Neural cell (in vitro differentiated cells): ENCODE data around the gene CLINT1. TPM values are rescaled to one million over a fixed set of nuclear protein-coding genes. Genes with fewer than 3 reads are reported as not detected.

Experiments used
- H2AFZ ChIP-seq: fragments of 200-600, 300-800 bp; sonication (generic), shearing (Covaris generic); 2 replicates; pipeline ENCODE4 v1.6.0; 2014; ENCODE audit warnings: low read depth, mild to moderate bottlenecking, antibody characterized with exemption, low read length, moderate library complexity
- H3F3A ChIP-seq: fragments of 200-600 bp; shearing (Covaris generic); 2 replicates; pipeline ENCODE4 v1.6.1; 2016; ENCODE audit warnings: mild to moderate bottlenecking, moderate library complexity, mixed read lengths, antibody characterized with exemption, low read length; ENCODE audit not compliant: insufficient read depth, poor library complexity, severe bottlenecking
- H3K27ac ChIP-seq: fragments of 200-600, 300-800 bp; sonication (generic), shearing (Covaris generic); 2 replicates; pipeline ENCODE4 v1.5.1; 2014; ENCODE audit warnings: mild to moderate bottlenecking, low read length, moderate library complexity
- H3K27me3 ChIP-seq: fragments of 300-800, 200-600 bp; sonication (generic), shearing (Covaris generic); 2 replicates; pipeline ENCODE4 v1.6.0; 2014; ENCODE audit warnings: mild to moderate bottlenecking, low read depth, low read length, moderate library complexity; ENCODE audit not compliant: insufficient read depth
- H3K36me3 ChIP-seq: fragments of 300-800, 200-600 bp; sonication (generic), shearing (Covaris generic); 2 replicates; pipeline ENCODE4 v1.5.1; 2014; ENCODE audit warnings: mild to moderate bottlenecking, antibody characterized with exemption, low read length, moderate library complexity; ENCODE audit not compliant: insufficient read depth
- H3K4me2 ChIP-seq: fragments of 300-800, 200-600 bp; sonication (generic), shearing (Covaris generic); 2 replicates; pipeline ENCODE4 v1.6.0; 2014; ENCODE audit warnings: mild to moderate bottlenecking, low read length
- H3K4me3 ChIP-seq: fragments of 300-800, 200-600 bp; sonication (generic), shearing (Covaris generic); 2 replicates; pipeline ENCODE4 v1.5.1; 2014; ENCODE audit warnings: mild to moderate bottlenecking, low read length, moderate library complexity
- H3K79me2 ChIP-seq: fragments of 200-600 bp; shearing (Covaris generic); replicated peaks from 2 replicates; pipeline ENCODE4 v1.6.0; 2014; ENCODE audit warnings: mild to moderate bottlenecking, low read length, moderate library complexity; ENCODE audit not compliant: insufficient read depth
- H3K9ac ChIP-seq: fragments of 300-800, 200-600 bp; sonication (generic), shearing (Covaris generic); 2 replicates; pipeline ENCODE4 v1.6.1; 2016; ENCODE audit warnings: mild to moderate bottlenecking, low read length, mixed read lengths
- H3K9me2 ChIP-seq: fragments of 200-600 bp; shearing (Covaris generic); 2 replicates; pipeline ENCODE4 v1.6.1; 2016; ENCODE audit warnings: mild to moderate bottlenecking, low read length, mixed read lengths; ENCODE audit not compliant: insufficient read depth
- H3K9me3 ChIP-seq: fragments of 200-600, 300-800 bp; sonication (generic), shearing (Covaris generic); 2 replicates; pipeline ENCODE4 v1.6.1; 2016; ENCODE audit warnings: mild to moderate bottlenecking, mixed run types, low read length, moderate library complexity, mixed read lengths
- H4K20me1 ChIP-seq: fragments of 200-600 bp; shearing (Covaris generic); 2 replicates; pipeline ENCODE4 v1.6.1; 2016; ENCODE audit warnings: mild to moderate bottlenecking, mixed run types; ENCODE audit not compliant: insufficient read depth
- EP300 ChIP-seq: fragments of 450-650 bp; conservative IDR thresholded peaks from 2 replicates; pipeline ENCODE4 v1.6.1; 2014; ENCODE audit warnings: antibody characterized with exemption, mild to moderate bottlenecking, moderate library complexity; ENCODE audit not compliant: poor library complexity, severe bottlenecking
- EZH2 ChIP-seq: fragments of 200-600, 300-800 bp; shearing (Covaris generic), sonication (generic); IDR thresholded peaks from 2 replicates; pipeline ENCODE4 v1.6.1; 2014; ENCODE audit warnings: antibody characterized with exemption, low read length, borderline replicate concordance, mild to moderate bottlenecking; ENCODE audit not compliant: insufficient read depth, poor library complexity, severe bottlenecking
- MXI1 ChIP-seq: fragments of 450-650 bp; conservative IDR thresholded peaks from 2 replicates; pipeline ENCODE4 v1.6.1; 2014; ENCODE audit warnings: antibody characterized with exemption, mild to moderate bottlenecking; ENCODE audit not compliant: poor library complexity, severe bottlenecking
- POLR2AphosphoS5 ChIP-seq: IDR thresholded peaks from 2 replicates; pipeline ENCODE4 v1.6.1; 2012
- RAD21 ChIP-seq: fragments of 450-650 bp; conservative IDR thresholded peaks from 2 replicates; pipeline ENCODE4 v1.6.1; 2014; ENCODE audit warnings: antibody characterized with exemption, mild to moderate bottlenecking, moderate library complexity
- SMC3 ChIP-seq: fragments of 450-650 bp; conservative IDR thresholded peaks from 2 replicates; pipeline ENCODE4 v1.6.1; 2014; ENCODE audit warnings: antibody characterized with exemption, mild to moderate bottlenecking, moderate library complexity; ENCODE audit not compliant: poor library complexity
- TAF1 ChIP-seq: IDR thresholded peaks from 2 replicates; pipeline ENCODE4 v1.6.1; 2012; ENCODE audit warnings: low read depth
- polyA plus RNA-seq: library from polyadenylated mRNA; depleted of rRNA; stranded (reverse); fragments of >200 nt; gene quantifications from 2 replicates; pipeline ENCODE4 v1.2.3, GENCODE V29; 2014
- TF ChIP-seq, protein P1 (sequence below): fragments of 450-650 bp; IDR thresholded peaks from 2 replicates; pipeline ENCODE4 v1.5.1; 2014; ENCODE audit warnings: antibody characterized with exemption, mild to moderate bottlenecking, moderate library complexity; ENCODE audit not compliant: poor library complexity, severe bottlenecking
- TF ChIP-seq, protein P2 (sequence below): IDR thresholded peaks from 2 replicates; pipeline ENCODE4 v1.6.1; 2012; ENCODE audit warnings: borderline replicate concordance

CLINT1 gene
- polyA plus RNA-seq, 1 donor from 2014 or later = 47.3 TPM

DNA sequence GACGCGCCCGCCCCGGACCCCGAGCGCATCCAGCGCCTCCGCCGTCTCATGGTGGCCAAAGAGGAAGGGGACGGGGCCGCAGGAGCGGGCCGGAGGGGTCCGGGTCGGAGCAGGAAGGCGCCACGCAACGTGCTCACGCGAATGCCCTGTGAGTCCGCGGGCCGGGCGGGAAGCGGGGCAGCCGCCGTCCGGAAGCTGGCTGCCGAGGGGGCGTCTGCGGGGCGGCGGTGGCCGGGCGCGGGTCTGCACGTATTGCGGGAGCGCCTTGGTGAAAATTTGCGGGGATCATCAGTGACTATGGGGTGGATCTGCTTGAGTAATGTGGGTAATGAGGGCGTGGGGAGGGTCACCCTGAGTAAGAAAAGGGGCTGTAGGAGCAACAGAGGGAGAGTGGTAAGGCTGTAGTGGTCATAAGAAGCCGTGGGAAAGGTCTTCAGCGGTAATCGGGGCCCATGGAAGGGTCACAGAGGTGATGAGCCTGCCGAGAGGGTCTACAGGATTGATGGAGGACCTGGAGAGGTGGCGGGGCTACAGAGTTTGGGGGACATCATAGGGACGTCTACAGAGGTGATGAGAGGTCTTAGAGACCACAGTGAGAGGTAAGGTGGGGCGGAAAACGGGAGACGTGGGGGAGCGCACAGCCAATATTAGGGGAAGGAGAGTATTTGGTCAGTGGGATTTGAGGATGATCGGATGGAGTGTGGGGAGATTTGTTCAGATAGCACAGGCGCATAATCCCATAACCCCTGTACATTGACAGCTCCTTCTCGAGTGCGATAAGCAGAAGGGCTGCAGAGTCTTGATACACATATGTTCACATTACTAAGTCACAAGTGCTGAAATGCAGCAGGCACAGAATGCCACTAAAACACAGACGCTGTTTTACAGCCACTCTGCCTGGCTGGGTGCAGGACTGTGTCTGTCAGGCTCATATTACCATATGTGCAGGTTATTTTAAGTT lies 114.6 kb downstream of the CLINT1 start (continued):
- TF ChIP-seq, protein P1, sequence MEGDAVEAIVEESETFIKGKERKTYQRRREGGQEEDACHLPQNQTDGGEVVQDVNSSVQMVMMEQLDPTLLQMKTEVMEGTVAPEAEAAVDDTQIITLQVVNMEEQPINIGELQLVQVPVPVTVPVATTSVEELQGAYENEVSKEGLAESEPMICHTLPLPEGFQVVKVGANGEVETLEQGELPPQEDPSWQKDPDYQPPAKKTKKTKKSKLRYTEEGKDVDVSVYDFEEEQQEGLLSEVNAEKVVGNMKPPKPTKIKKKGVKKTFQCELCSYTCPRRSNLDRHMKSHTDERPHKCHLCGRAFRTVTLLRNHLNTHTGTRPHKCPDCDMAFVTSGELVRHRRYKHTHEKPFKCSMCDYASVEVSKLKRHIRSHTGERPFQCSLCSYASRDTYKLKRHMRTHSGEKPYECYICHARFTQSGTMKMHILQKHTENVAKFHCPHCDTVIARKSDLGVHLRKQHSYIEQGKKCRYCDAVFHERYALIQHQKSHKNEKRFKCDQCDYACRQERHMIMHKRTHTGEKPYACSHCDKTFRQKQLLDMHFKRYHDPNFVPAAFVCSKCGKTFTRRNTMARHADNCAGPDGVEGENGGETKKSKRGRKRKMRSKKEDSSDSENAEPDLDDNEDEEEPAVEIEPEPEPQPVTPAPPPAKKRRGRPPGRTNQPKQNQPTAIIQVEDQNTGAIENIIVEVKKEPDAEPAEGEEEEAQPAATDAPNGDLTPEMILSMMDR = no peak
- TF ChIP-seq POLR2AphosphoS5 (no peak), TAF1 (no peak)

DNA sequence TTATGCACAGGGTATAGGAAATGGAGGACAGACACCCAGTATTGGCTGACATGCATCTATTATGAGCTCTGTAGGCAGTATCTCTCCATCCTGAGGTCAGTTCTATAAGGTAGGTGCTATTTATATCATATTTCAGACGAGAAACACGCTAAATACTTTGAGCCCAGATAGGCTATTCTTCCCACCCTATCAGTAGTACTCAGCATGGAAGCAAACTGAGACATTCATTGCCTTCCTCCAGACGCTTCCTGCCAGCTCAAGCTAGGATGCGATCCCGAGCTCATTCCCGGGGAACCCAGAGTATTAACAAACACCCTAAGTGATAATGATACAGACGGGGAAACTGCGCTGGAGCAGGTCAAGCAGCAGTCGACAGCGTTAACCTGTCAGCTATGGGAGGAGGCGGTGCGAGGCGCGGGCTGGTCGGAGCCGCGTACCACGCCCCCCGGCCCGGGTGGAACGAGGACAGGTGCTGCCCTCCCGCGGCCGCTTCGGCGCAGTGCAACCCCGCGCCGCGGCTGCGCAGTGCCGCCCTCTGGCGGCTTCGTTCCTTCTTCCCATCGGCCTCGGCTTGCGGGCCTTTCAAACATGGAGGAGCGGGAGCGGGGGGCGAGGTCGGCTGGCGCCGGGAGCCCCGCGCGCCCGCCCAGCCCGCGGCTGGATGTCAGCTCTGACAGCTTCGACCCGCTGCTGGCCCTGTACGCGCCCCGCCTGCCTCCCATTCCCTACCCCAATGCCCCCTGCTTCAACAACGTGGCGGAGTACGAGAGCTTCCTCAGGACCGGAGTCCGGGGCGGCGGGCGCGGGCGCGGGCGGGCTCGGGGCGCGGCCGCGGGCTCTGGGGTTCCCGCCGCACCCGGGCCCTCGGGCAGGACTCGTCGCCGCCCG lies 115.5 kb downstream of the CLINT1 start, which contains the start of gene LSM11:
Gene LSM11 (plus strand): TSS at position 550 of the 888 bp plus-strand sequence. CDS start 39 bp downstream, at position 589.
- Histone ChIP-seq H2AFZ (peak within 1 kb of the TSS; percentile 58), H3K36me3 (no peaks in the 10 kb centered on the region), H4K20me1 (no peaks in the 10 kb centered on the region), H3K79me2 (peaks cover 13% of the 10 kb centered on the region), H3K27me3 (no peaks in the 10 kb centered on the region), H3K9me2 (no peaks in the 10 kb centered on the region), H3K4me3 (peak within 1 kb of the TSS; percentile 85), H3K9me3 (no peaks in the 10 kb centered on the region), H3F3A (no peaks in the 10 kb centered on the region), H3K4me2 (peak within 1 kb of the TSS; percentile 90), H3K27ac (peak within 1 kb of the TSS; percentile 40), H3K9ac (peak within 1 kb of the TSS; percentile 76)
- TF ChIP-seq MXI1 (peak; percentile 94), RAD21 (peak; percentile 91), SMC3 (peak; percentile 90), EZH2 (no peak), POLR2AphosphoS5 (peak; percentile 67), TAF1 (no peak), EP300 (peak; percentile 42)
- TF ChIP-seq, protein P1 = peak; percentile 100
- TF ChIP-seq, protein P2, sequence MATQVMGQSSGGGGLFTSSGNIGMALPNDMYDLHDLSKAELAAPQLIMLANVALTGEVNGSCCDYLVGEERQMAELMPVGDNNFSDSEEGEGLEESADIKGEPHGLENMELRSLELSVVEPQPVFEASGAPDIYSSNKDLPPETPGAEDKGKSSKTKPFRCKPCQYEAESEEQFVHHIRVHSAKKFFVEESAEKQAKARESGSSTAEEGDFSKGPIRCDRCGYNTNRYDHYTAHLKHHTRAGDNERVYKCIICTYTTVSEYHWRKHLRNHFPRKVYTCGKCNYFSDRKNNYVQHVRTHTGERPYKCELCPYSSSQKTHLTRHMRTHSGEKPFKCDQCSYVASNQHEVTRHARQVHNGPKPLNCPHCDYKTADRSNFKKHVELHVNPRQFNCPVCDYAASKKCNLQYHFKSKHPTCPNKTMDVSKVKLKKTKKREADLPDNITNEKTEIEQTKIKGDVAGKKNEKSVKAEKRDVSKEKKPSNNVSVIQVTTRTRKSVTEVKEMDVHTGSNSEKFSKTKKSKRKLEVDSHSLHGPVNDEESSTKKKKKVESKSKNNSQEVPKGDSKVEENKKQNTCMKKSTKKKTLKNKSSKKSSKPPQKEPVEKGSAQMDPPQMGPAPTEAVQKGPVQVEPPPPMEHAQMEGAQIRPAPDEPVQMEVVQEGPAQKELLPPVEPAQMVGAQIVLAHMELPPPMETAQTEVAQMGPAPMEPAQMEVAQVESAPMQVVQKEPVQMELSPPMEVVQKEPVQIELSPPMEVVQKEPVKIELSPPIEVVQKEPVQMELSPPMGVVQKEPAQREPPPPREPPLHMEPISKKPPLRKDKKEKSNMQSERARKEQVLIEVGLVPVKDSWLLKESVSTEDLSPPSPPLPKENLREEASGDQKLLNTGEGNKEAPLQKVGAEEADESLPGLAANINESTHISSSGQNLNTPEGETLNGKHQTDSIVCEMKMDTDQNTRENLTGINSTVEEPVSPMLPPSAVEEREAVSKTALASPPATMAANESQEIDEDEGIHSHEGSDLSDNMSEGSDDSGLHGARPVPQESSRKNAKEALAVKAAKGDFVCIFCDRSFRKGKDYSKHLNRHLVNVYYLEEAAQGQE = peak; percentile 33
